GM21825 (cell line): ENCODE measurements around the gene FGG.

Experiments
- ATAC-seq: cut with Tn5 transposase; IDR thresholded peaks from one replicate; pipeline ENCODE4 v1.9.1; 2021; ENCODE audit warnings: mild to moderate bottlenecking, moderate library complexity; ENCODE audit not compliant: unreplicated experiment

The FGG gene

GRCh38 chr4:154559494-154560418, 52.7 kb downstream of the FGG start:
- peak; percentile 69 for ATAC-seq

DNA sequence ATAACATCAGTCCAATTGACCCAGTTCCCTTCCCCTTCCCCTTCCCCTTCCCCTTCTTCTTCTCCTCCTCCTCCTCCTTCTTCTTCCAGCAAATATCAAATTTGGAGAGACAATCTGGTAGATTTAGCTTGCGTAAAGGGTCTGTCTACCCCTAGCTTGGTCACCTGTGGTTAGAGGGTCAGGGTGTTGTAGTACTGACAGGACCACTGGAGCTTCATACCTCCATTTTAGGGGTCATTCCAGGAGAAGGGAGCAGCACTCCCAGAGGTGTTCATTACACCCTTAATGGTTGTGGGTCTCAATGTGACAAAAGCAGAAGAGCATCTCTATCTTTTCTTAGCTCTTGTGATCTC, 53.3 kb downstream of the FGG start:
- ATAC-seq, result peak; percentile 23
